MM.1S (cell line): ENCODE results near the gene PAPPA.

Experiments
- CTCF ChIP-seq: fragments of 300-600 bp; sonication (generic); IDR thresholded peaks from 2 replicates; pipeline ENCODE4 v1.5.1; 2016; ENCODE audit warnings: antibody characterized with exemption, low read length, mixed read lengths
- EZH2 ChIP-seq: fragments of 300-600 bp; sonication (generic); optimal IDR thresholded peaks from 2 replicates; pipeline ENCODE3; 2017; ENCODE audit warnings: low read depth, mild to moderate bottlenecking, antibody characterized with exemption, low read length, mixed read lengths
- EZH2phosphoT487 ChIP-seq: fragments of 300-600 bp; sonication (generic); IDR thresholded peaks from 2 replicates; pipeline ENCODE4 v1.6.1; 2018; ENCODE audit warnings: antibody characterized with exemption, low read length

- TF ChIP-seq CTCF, result no peak
- TF ChIP-seq EZH2phosphoT487, result no peak
- no peak for TF ChIP-seq EZH2
Measured at GRCh38 chr9:116157436-116158138, 4.0 kb downstream of the PAPPA start.
